ENCODE results near the gene SLC43A2. TPM values are rescaled to one million over a fixed set of nuclear protein-coding genes. Genes with fewer than 3 reads are reported as not detected.
"Not testable (repeated sequence)": the region's sequence is repeated elsewhere in the genome, so short reads cannot be mapped to it uniquely, and the experiment has no call there.

SLC43A2 gene
- total RNA-seq, 1 donor from 2014 or later = 5.5 TPM

DNA sequence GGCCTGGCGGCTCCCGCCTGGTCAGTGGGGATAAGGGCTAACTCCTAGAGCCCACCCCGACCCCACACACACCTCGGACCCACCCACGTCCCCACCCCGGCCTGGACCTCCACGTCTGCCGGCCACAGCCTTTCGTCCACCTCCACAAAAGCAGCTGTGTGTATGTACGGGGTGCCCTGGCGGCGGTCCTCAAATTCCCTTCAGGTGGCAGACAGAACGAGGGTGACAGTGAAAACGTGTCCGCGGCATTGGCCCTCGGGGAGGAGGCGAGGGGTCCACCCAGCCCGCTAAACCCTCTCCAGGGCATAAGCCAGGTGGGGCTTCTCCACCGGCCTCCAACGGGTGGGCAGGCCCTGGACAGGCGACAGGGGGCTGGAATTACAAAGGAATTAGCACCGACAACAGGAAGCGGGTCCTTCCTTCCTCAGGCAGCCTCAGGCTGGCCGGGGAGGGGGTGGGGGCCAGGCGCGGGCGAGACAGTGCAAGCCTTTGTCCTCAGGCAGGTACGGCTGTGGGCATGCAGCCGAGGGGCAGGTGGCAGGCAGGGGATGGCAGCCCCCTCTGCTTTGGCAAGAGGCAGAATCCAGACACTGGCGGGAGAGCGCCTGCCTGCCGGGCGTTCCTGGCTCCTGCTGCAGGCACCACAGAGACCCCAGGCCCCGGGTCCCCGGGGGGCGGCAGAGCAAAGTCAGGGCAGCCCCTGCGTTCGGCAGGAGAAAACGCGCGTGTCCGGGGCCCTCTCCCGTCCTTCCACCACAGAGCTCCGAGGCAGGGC is 53.8 kb downstream of the SLC43A2 start:
- intact Hi-C loops (cut with DNase I) = loop anchor here (1.0 to 2.0 kb wide), 3 partner anchors 54 to 210 kb away; partner anchors contain the start of gene RILP
- DNase-seq (ENCODE audit: missing footprints) (no peak), ATAC-seq (no peak)

DNA sequence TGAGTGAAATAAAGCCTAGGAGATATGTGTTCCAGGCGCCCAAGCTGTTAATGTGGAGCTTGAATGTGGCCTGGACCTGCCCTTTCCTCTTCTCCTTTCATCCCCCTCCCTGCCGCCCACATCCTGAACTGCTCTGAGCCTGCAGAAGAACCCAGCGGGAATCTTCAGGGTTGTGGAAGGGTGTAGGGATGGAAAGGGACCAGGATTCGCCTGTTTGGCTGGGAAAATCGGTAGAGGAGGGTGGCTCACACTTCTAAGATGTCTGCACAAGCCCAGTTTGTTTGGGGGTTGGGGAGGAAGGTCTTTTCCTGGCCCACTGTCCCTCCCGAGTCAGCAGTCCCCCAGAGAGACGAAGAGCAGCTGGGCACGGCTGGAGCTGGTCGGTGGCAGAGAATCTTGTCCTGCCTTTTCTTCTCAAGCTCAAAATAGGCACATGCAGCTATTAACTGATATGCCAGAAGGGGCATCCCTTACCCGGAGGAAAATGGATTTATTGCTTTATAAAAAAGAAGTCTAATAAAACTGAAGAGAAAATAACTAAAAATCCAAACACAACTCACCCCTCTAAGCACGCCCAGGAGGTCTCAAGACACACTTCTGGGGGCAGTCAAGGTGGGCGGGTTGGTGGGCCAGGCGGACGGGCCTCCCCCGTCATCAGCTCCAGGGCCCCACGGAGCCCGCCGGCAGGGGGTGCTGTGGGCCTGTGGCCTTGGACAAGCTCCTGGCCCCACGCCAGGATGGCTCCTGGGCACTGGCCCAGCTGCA is 54.5 kb downstream of the SLC43A2 start:
- DNase-seq (ENCODE audit: missing footprints) (peak; percentile 96), ATAC-seq (peak; percentile 63)
- intact Hi-C loops (cut with DNase I) = loop anchor here (1.0 to 2.0 kb wide), 3 partner anchors 55 to 211 kb away; partner anchors contain the start of gene RILP

DNA sequence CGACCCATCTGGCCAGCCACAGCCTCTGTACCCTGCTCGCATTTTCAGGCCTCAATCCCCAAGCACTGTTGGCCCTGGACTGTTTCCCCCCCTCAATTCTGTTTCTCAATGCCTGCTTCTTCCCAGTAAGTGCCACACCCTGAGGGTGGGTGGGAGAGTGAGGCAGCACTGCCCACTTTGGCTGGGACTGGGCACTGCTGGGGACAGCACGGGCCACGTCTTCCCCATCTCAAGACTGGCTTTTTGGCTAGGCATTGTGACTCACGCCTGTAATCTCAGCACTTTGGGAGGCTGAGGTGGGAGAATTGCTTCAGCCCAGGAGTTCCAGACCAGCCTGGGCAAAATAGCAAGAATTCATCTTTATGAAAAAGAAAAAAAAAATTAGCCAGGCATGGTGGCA is 56.0 kb downstream of the SLC43A2 start:
- ATAC-seq; intact Hi-C loops (cut with DNase I); DNase-seq (ENCODE audit: missing footprints): not testable (repeated sequence)

DNA sequence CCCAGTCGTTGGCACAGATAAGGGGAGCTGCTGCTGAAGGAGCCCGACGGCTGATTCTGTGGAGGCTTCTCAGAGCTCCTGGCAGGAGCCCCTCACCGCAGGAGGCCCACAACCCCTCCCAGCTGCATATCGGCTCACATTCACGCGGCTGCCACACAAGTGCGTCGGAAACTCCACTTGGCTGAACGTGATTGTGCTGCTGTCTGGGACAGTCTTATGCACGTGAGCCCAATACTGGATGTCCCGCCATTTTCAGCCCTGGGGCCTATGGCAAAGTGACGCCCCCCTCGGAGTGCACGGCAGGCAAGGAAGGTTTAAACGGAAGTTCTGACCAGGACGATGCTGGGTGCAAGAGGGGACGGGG is 57.3 kb downstream of the SLC43A2 start:
- intact Hi-C loops (cut with DNase I) = no loop called here
- no peak for ATAC-seq
- no peak for DNase-seq (ENCODE audit: missing footprints)

DNA sequence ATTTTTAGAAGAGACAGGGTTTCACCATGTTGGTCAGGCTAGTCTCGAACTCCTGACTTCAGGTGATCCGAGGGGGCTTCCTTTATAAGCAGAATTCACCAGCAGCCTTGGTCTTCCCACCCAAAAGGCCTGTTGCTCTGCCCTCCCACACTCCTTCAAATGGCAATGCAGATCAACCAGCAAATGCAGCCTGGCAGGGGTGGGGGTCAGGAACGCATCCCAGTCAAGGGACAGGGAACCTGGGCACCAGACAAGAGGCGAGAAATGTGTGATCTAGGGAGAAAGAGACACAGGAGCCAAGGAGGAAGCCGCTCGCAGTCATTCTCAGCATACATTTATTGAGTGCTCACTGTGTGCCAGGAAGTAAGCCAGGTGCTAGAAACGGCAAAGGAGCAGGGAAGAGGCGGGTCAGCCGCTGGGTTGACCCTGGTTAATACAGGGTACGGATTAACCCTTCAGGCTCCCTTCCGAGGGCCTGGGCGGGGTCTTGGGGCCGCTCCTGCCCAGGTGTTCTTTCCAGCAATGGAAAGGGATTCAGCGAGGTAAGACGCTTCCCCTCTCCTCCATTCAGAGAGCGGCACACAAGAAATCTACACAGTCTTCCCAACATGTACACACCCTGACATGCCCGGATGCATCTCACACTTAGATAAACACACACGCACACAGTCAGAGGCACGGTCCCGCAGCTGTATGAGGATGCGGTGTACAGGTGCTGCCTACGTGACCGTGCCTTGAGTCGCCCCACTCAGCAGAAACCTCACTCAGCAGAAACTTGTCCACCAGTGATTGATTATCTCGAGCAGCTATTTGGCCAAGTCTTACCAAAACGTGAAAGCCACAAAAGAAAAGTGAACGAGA is 59.5 kb downstream of the SLC43A2 start:
- ATAC-seq (no peak), DNase-seq (ENCODE audit: missing footprints) (no peak)
- intact Hi-C loops (cut with DNase I) = loop anchor here (10.0 kb wide), 1 partner anchor 476 kb away; the partner anchor contains the start of gene OVCA2

DNA sequence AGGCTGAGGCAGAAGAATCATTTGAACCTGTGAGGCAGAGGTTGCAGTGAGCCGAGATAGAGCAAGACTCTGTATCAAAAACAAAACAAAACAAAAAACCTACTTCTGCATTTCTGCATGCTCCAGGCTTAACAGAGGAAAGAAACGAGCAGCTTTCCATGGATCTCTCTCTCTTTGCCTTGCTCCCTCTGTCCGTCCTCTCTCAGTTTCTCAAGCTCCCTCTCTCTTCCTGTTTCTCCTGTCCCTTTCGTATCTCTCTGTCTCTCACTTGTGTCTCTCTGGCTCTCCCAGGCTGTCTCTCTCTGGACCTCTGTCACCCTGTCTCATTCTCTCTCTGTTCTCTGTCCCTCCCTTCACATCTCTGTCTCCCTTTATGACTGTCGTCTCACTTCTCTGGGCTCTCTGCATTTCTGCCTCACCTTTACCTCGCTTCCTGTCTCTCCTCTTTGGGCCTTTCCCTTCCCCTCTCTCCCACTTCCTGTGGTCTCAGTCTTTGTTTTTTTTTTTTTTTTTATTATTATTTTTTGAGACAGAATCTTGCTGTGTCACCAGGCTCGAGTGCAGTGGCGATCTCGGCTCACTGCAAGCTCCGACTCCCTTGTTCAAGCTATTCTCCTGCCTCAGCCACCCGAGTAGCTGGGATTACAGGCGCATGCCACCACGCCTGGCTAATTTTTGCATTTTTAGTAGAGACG is 62.0 kb downstream of the SLC43A2 start:
- no peak for ATAC-seq
- intact Hi-C loops (cut with DNase I) = loop anchor here (10.0 kb wide), 1 partner anchor 478 kb away; the partner anchor contains the start of gene OVCA2
- no peak for DNase-seq (ENCODE audit: missing footprints)

DNA sequence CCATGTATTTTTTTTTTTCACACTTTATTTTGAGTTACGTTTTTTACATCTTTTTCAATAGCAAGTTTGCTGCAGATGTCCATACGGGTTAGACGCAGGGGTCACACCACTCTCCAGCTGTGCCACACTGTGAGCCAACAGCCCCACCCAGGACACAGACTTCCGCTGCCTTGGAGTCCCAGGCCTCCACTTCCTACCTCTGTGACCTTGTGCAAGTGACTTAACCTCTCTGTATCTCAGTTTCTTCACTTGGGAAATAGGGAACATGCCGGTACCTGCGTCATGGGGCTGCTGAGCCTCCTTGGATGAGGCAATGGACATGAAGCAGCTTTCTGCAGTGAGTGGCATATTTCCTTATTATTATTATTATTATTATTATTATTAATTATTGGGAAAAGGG is 62.8 kb downstream of the SLC43A2 start:
- intact Hi-C loops (cut with DNase I) = loop anchor here (10.0 kb wide), 1 partner anchor 479 kb away; the partner anchor contains the start of gene OVCA2
- ATAC-seq = no peak

DNA sequence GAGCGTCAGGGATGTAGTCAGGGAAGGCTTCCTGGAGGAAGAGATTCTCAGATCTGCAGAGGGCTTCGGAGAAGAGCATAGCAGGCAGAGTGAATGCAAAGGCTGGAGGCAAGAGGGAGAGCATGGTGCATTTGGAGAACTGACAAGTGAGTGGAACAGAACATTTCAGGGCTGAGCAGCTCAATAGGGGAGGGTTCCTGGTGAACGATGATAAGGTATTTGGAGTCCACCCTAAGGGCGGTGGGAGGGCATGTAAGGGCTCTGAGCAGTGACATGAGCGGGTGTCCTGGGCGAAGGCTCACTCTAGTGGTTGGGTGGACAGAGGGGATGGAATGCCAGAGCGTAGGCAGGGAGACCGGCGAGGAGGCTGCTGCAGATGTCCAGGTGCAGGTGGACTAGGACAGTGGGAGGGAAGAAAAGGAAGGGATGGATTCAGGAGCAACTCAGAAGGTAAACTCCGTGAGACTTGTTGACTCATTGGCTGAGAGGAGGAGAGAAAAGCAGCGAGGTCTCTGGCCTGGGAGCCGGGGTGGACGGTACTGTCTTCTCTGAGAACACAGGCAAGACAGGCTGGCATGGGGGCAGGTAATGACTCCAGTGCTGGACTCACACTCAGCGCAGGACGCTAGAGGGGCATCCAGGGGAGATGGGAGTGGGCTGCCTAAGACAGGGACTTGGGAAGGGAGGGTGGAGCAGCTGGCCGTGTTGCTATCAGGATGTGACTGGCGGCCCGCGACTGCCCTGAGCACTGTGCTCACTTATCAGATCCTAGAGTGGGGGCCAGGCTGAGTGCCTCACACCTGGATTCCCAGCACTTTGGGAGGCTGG is 64.6 kb downstream of the SLC43A2 start:
- intact Hi-C loops (cut with DNase I) = loop anchor here (10.0 kb wide), 1 partner anchor 481 kb away; the partner anchor contains the start of gene OVCA2
- ATAC-seq (no peak), DNase-seq (ENCODE audit: missing footprints) (peak; percentile 50)

More for the DNA sequence above, 62.8 kb downstream of the SLC43A2 start:
- DNase-seq (ENCODE audit: missing footprints) = no peak

DNA sequence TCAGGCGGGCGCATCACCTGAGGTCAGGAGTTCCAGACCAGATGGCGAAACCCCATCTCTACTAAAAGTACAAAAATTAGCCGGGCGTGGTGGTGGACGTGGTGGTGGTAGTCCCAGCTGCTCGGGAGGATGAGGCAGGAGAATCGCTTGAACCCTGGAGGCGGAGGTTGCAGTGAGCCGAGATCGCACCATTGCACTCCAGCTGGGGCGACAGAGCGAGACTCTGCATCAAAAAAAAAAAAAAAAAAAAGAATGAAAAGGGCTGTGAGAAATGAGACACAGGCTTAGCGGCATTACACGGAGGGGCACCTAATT is 65.2 kb downstream of the SLC43A2 start:
- intact Hi-C loops (cut with DNase I) = loop anchor here (10.0 kb wide), 1 partner anchor 481 kb away; the partner anchor contains the start of gene OVCA2
- ATAC-seq; DNase-seq (ENCODE audit: missing footprints): not testable (repeated sequence)

DNA sequence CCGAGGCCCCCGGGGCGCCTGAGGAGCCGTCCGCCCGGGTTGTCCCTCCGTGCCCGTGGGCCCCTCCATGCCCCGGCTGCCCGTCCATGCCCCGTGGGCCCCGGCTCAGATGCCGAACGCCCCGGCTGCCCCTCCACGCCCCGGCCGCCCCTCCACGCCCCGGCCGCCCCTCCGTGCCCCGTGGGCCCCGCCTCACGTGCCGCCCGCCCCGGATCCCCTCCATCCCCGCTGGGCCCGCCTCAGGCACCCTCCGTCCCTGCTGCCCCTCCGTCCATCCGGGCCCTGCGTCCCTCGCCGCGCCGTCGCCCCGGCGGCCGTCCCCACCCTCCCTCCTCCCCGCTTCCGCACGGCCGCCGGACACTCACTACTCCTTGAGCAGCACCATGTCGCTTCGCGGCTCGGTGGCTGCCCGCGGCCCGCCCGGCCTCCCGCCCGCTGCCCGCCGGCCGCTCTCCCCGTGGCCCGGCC is 66.4 kb downstream of the SLC43A2 start:
- DNase-seq (ENCODE audit: missing footprints) (no peak), ATAC-seq (peak; percentile 5)
- intact Hi-C loops (cut with DNase I) = loop anchor here (10.0 kb wide), 1 partner anchor 483 kb away; the partner anchor contains the start of gene OVCA2

DNA sequence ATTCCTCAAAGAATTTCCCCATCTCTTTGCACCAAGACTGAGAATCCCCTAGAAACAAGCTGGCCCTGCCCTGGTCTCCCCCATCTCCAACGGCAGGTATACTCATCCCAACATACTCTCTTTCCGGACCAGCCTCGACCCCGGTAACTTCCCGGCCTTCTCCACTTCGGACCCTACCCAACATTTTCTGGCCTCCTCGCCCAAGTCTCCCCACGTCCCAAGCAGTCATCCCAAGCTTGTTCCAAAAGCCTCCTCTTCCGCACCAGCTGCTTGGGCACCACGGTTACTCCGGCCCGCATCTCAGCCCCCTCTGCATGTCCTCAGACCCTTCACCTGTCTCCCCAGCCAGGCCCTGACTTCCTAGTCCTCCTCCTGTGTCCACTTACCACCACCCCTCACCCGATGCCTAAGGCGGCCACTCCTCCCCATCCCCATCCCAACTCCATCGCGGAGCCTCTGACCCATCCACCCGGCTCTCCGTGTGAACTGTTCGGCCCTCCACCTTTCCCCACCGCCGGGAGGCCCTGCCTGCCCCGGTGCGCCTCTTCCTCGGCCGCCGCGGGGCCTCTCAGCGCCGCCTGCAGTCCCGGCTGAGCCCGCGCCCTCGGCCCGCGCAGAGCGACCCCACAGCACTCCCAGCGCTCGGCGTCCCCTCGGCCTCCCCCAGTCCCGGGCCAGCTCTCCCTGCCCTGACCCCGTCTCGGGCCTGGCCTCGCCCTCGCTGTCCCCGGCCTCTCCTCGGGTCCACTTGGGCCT is 67.0 kb downstream of the SLC43A2 start:
- intact Hi-C loops (cut with DNase I) = loop anchor here (10.0 kb wide), 1 partner anchor 483 kb away; the partner anchor contains the start of gene OVCA2
- no peak for ATAC-seq
- DNase-seq (ENCODE audit: missing footprints) = peak; percentile 48

DNA sequence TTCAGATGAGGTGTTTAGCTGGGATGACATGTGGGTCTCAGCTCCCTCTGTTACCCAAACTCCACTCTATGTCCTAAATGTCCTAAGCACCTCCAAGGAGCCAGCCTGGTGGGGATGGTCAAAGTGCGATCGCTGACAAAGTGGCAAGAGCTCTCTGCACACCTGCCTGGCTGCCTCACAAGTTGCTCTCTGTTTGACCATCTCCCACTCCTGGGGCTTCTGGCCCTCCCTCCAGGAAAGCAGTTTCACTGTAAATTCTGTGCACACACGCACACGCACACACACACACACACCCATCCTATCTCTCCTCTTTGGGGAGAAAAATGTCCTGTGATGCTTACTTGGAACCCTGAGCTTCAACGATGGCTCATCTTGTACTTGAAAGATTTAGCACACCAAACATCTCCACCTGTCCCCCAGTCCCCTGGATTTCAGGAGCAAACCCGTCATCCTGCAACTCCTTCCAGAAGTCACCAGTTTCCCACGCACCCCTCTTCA is 67.7 kb downstream of the SLC43A2 start:
- intact Hi-C loops (cut with DNase I) = loop anchor here (10.0 kb wide), 1 partner anchor 484 kb away; the partner anchor contains the start of gene OVCA2
- ATAC-seq (no peak), DNase-seq (ENCODE audit: missing footprints) (no peak)

DNA sequence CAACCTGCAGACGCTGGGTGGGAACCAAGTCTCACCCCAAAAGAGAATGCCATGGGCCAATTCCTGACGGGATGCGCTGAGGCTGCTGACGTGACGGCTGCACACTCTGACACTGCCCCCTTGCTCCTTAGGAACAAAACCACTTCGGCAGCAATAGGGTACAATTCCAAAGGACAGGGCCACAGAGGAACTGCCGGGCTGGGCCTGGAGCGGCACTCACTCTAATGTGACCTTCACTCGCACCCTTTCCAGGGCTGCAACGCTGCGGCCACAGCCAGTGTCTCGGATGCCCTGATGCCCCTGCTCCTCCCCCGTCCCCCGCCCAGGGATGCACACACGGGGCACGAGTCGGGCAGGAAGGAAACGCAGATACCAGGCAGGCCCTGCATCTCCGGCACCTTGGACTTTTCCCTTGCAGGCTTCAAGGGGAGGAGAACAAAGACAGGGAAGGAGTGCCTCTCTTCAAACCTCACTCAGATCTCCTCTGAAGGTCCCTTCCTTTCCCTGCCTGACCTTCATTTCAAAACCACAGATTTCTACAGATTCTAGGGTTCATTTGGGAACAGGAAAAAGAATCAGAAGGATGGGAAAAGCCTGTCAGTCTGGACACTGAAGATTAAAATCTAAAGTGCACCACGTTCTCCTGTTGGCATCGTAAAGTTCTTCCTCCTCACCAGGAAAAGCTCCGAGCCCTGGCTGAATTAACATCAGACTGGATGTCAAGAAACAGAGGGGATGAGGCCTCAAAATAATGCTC is 68.4 kb downstream of the SLC43A2 start:
- no peak for ATAC-seq
- DNase-seq (ENCODE audit: missing footprints) = no peak
- intact Hi-C loops (cut with DNase I) = loop anchor here (10.0 kb wide), 1 partner anchor 485 kb away; the partner anchor contains the start of gene OVCA2

DNA sequence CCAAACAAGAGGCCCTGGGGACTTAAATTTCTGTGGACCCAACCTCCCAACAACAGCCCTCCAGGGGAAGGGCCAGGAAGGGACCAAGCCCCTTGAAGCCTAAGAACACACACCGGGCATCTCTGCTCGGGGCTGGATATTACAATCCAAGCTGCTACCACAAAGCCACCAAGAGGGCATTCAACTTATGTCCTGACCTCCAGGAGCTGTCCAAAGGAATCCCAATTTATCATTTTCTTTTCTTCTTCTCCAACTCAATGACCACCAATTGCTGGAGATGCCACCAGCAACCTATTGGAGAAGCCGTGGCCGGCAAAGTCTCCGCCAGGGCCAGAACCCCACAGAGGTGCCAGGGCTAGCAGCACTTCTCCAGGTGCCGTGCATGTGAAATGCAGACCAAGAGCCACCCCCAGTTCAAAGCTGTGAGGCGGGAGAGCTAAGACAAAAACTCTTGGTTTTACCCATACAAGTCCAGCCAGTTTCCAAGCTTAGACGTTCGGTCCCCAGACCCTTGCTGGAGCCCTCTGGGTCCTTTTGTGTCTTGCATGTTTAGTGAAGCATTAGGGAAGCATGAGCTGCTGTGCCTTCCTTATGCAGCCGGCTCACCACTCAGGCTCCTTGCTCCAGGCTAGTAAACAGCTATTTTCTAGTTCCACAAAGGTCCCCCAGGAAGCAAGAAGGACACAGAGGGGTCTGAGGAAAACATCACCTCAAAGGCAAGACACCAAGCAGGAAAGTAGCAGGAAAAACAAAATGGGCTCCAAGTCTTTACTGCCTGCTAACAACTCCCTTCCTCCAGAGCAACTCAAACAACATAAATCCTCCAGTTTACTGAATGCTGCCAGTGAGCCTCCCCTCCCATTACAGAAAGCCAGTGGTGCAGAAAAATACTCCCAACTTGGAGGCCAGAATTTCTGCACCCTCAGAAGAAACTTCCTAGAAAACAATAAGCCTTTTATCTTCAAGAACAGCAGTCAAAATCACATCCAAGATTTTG is 69.3 kb downstream of the SLC43A2 start:
- intact Hi-C loops (cut with DNase I) = loop anchor here (10.0 kb wide), 1 partner anchor 485 kb away; the partner anchor contains the start of gene OVCA2
- DNase-seq (ENCODE audit: missing footprints) = no peak

More for the DNA sequence above, 69.3 kb downstream of the SLC43A2 start:
- no peak for ATAC-seq
